GM21423 (cell line): ENCODE results near the gene EIF4A3.

Experiments
- ATAC-seq: cut with Tn5 transposase; IDR thresholded peaks from one replicate; pipeline ENCODE4 v1.9.1; 2021; ENCODE audit warnings: mild to moderate bottlenecking, moderate library complexity; ENCODE audit not compliant: unreplicated experiment

The EIF4A3 gene

DNA sequence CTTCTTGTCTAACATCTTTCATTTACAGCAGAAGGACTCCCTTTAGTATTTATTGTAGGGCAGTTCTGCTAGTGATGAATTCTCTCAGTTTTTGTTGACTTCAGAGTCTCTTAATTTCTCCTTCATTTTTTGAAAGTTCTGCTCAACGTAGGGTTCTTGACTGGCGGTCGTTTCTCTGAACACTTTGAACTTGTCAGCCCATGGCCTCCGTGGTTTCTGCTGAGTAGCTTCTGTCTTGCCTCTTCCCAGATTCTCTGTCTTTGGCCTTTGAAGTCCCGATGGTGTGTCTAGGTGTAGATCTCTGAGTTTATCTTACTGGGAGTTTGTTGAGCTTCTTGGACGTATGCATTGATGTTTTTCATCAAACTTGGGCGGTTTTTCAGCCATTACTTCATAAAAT lies 32.2 kb downstream of the EIF4A3 start:
- no peak for ATAC-seq

GRCh38 chr17:80113033-80113484 lies 33.9 kb downstream of the EIF4A3 start:
- ATAC-seq, result no peak

DNA sequence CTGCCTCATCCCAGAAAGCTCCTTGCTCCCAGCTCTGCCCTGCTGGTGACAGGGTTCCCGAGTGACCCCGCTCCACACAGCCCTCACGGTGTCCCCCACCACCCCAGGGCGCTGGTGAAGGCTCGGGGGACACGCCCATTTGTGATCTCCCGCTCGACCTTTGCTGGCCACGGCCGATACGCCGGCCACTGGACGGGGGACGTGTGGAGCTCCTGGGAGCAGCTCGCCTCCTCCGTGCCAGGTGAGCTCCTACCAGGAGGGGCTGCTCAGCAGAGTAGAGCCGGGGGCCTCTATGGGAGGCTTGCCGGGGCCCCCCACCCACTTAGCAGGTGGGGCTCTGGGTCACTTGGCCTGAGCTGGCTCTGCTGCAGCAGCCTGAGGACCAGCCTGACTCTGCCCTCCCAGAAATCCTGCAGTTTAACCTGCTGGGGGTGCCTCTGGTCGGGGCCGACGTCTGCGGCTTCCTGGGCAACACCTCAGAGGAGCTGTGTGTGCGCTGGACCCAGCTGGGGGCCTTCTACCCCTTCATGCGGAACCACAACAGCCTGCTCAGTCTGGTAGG lies 34.4 kb downstream of the EIF4A3 start:
- no peak for ATAC-seq

- ATAC-seq, result no peak
Observed at GRCh38 chr17:80111702-80112470, 35.0 kb downstream of the EIF4A3 start.

DNA sequence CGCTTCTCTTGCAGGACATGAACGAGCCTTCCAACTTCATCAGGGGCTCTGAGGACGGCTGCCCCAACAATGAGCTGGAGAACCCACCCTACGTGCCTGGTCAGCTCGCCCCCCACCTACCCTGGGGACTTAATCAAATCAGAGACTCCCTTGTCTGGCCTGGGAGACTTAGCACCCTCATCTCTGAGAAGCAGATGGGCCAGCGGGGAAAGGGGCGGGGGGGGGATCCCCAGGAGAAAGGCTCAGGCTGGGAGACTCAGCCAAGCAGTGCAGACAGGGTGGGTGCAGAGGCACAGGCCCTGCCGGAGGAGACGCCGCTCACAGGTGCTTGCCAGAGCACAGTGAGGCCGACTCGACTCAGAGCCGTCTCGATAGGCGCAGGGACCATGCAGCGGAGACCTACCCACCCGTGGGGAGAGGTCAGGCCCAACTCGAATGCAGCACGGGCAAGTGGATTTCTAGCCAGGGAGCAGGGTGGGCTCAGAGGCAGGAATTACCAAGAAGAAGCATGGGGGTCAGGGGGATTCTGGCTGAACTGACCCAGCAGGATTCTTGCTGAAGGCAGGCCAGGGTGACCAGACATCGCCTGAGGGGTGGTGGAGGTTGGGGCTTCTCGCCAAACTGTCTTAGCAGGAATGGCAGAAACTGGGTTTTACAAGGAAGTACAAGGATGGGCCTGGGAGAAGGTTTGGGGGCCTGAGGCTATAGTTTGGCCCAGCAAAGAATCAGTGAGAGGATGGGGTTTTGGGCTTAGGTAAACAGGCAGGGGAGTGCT lies 35.8 kb downstream of the EIF4A3 start:
- ATAC-seq, result no peak

- no peak for ATAC-seq
Observed at GRCh38 chr17:80110447-80110812, 36.5 kb downstream of the EIF4A3 start.

GRCh38 chr17:80109713-80110446 lies 37.0 kb downstream of the EIF4A3 start:
- ATAC-seq, result no peak

GRCh38 chr17:80109066-80109660 lies 37.8 kb downstream of the EIF4A3 start:
- ATAC-seq, result no peak

DNA sequence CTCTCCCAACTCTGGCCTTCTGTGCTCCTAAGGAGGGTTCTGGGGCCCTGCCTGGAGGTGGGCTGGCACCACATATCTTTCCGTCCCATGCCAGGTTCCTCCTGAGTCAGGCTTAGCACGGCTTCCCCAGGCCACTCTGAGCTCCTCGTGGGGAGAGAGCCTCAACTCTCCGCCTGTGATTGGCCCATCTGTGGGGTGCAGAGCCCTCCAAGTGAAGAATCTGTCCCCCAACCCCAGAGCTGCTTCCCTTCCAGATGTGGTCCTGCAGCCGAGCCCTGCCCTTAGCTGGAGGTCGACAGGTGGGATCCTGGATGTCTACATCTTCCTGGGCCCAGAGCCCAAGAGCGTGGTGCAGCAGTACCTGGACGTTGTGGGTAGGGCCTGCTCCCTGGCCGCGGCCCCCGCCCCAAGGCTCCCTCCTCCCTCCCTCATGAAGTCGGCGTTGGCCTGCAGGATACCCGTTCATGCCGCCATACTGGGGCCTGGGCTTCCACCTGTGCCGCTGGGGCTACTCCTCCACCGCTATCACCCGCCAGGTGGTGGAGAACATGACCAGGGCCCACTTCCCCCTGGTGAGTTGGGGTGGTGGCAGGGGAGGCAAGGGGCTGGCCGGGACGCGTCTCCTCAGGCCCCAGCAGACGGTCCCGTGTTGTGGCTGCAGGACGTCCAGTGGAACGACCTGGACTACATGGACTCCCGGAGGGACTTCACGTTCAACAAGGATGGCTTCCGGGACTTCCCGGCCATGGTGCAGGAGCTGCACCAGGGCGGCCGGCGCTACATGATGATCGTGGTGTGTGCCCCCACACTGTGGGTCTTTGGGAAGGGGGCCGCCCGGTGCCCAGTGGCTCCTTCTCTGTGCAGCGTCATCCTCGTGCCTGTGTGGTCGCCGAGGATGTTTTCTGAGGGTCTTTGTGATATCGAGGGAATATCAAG lies 38.6 kb downstream of the EIF4A3 start:
- no peak for ATAC-seq

DNA sequence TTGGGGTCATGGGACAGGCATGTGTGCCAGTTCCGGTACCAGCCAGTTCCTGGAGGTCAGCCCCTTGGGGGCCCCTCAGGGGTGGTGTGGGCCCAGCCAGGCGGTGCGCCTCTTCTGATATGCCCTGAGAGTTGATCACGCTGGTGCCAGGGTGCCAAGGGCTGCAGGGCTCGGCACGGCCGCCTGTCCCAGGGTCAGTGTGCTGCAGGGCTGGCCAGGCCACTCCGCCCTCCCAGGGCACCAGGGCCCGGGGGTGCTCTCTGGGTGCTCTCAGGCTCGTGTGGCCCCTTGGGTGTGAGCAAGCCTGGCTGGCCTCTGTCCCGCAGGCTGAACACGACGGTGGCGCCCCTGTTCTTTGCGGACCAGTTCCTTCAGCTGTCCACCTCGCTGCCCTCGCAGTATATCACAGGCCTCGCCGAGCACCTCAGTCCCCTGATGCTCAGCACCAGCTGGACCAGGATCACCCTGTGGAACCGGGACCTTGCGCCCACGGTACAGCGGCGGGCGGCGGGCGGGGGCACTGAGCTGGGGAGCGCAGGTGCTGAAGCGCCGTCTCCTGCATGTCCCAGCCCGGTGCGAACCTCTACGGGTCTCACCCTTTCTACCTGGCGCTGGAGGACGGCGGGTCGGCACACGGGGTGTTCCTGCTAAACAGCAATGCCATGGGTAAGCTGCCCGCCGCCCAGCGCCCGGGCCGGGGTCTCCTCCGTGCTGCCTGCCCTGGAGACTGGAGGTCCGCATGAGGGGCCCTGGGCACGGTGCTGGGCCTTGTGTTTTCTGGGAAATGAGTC lies 39.5 kb downstream of the EIF4A3 start:
- ATAC-seq, result no peak

GRCh38 chr17:80106751-80107150 lies 40.2 kb downstream of the EIF4A3 start:
- no peak for ATAC-seq

GRCh38 chr17:80106176-80106575 lies 40.8 kb downstream of the EIF4A3 start:
- ATAC-seq, result no peak

DNA sequence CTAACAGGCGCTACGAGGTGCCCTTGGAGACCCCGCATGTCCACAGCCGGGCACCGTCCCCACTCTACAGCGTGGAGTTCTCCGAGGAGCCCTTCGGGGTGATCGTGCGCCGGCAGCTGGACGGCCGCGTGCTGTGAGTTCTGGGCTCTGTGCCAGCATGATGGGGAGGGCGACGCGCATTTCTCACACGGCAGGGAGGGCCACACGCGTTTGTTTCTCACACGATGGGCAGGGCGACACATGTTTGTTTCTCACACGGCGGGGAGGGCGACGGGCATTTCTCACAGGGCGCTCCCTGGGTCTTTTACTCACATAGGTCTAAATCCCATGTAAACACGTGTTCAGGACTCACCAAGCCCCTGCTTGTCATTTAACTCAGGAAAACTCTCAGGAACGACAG lies 41.2 kb downstream of the EIF4A3 start:
- no peak for ATAC-seq

DNA sequence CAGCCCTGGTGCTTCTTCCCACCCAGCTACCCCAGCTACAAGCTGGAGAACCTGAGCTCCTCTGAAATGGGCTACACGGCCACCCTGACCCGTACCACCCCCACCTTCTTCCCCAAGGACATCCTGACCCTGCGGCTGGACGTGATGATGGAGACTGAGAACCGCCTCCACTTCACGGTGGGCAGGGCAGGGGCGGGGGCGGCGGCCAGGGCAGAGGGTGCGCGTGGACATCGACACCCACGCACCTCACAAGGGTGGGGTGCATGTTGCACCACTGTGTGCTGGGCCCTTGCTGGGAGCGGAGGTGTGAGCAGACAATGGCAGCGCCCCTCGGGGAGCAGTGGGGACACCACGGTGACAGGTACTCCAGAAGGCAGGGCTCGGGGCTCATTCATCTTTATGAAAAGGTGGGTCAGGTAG lies 42.0 kb downstream of the EIF4A3 start:
- no peak for ATAC-seq

DNA sequence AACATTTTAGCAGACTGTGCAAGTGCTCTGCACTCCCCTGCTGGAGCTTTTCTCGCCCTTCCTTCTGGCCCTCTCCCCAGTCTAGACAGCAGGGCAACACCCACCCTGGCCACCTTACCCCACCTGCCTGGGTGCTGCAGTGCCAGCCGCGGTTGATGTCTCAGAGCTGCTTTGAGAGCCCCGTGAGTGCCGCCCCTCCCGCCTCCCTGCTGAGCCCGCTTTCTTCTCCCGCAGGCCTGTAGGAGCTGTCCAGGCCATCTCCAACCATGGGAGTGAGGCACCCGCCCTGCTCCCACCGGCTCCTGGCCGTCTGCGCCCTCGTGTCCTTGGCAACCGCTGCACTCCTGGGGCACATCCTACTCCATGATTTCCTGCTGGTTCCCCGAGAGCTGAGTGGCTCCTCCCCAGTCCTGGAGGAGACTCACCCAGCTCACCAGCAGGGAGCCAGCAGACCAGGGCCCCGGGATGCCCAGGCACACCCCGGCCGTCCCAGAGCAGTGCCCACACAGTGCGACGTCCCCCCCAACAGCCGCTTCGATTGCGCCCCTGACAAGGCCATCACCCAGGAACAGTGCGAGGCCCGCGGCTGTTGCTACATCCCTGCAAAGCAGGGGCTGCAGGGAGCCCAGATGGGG lies 42.5 kb downstream of the EIF4A3 start:
- ATAC-seq, result no peak

DNA sequence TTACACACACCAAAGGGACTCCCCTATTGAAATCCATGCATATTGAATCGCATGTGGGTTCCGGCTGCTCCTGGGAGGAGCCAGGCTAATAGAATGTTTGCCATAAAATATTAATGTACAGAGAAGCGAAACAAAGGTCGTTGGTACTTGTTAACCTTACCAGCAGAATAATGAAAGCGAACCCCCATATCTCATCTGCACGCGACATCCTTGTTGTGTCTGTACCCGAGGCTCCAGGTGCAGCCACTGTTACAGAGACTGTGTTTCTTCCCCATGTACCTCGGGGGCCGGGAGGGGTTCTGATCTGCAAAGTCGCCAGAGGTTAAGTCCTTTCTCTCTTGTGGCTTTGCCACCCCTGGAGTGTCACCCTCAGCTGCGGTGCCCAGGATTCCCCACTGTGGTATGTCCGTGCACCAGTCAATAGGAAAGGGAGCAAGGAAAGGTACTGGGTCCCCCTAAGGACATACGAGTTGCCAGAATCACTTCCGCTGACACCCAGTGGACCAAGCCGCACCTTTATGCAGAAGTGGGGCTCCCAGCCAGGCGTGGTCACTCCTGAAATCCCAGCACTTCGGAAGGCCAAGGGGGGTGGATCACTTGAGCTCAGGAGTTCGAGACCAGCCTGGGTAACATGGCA lies 43.4 kb downstream of the EIF4A3 start:
- ATAC-seq, result no peak

- ATAC-seq, result no peak
Observed at GRCh38 chr17:80102664-80103448, 44.1 kb downstream of the EIF4A3 start.
